Suprapubic skin (tissue), 4 donors: ENCODE data around the gene DAB1. TPM values are rescaled to one million over a fixed set of nuclear protein-coding genes. Genes with fewer than 3 reads are reported as not detected.

Experiments used
- DNase-seq, 2 donors: peaks; one replicate each; pipeline ENCODE4 v3.0.0-alpha.2; 2019; ENCODE audit warnings: low spot score in 2 of 2
- H3K27ac ChIP-seq: fragments of 200-600 bp; sonication (generic); one replicate; pipeline ENCODE4 v1.5.1; 2019
- H3K27me3 ChIP-seq: fragments of 200-600 bp; sonication (generic); one replicate; pipeline ENCODE4 v1.5.1; 2019
- H3K36me3 ChIP-seq: fragments of 200-600 bp; sonication (generic); one replicate; pipeline ENCODE4 v1.5.1; 2019
- H3K4me1 ChIP-seq: fragments of 200-600 bp; sonication (generic); one replicate; pipeline ENCODE4 v1.5.1; 2019
- H3K4me3 ChIP-seq: fragments of 200-600 bp; sonication (generic); one replicate; pipeline ENCODE4 v1.5.1; 2019; ENCODE audit warnings: mild to moderate bottlenecking
- H3K9me3 ChIP-seq: fragments of 200-600 bp; sonication (generic); one replicate; pipeline ENCODE4 v1.5.1; 2019
- EP300 ChIP-seq: sonication (generic); formaldehyde crosslinking; IDR thresholded peaks from one replicate; pipeline ENCODE4 v1.6.1; 2017; ENCODE audit warnings: antibody characterized with exemption
- POLR2A ChIP-seq, 2 donors: fragments of 450-650 bp; IDR thresholded peaks; one replicate each; pipeline ENCODE4 v1.6.1; 2017; ENCODE audit warnings: antibody characterized with exemption in 2 of 2, mild to moderate bottlenecking in 2 of 2, moderate library complexity in 2 of 2
- POLR2AphosphoS5 ChIP-seq, 3 donors: sonication (generic); formaldehyde crosslinking; IDR thresholded peaks; one replicate each; pipeline ENCODE4 v1.6.1; 2017; ENCODE audit warnings: antibody characterized with exemption in 3 of 3
- WGBS: methylation state at CpG from one replicate; pipeline ENCODE4 v1.1.5; 2018; 5-methylcytosine and 5-hydroxymethylcytosine counted together
- total RNA-seq, 4 donors: library from RNA; depleted of rRNA; stranded (reverse); fragments of >200 nt; gene quantifications; one replicate each; pipeline ENCODE4 v1.1.0, GENCODE V29; 2016
- TF ChIP-seq, protein P1 (sequence below), 2 donors: fragments of 200-600 bp in 1 of 2; fragments of 450-650 bp in 1 of 2; sonication (generic) in 1 of 2; IDR thresholded peaks; one replicate each; pipeline ENCODE4 v1.5.1; 2016 to 2019; ENCODE audit warnings: antibody characterized with exemption in 2 of 2, mild to moderate bottlenecking in 1 of 2, moderate library complexity in 1 of 2

The DAB1 gene
- total RNA-seq, 4 donors from 2014 or later = 0.17 to 1.0 (median 0.30) TPM

DNA sequence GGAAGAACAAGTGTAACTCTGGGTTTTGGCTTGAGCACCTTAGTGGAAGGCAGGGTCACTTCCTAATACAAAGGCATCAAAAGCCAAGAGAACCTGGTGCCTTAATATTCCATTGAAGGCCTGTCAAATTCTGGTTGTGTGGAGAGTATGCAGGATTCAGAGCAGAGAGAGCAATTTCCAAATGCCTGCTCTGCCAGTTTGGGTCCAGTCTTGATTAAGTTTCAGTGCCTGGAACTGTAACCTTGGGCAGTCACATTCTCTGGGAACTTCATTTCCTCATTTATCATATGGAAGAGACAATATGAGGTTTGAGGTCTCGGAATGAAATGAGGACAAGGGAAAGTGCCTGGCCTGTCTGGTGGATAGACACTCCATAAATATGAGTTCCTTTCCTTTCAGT is 260.1 kb downstream of the DAB1 start:
- Histone ChIP-seq H3K27me3 (no peaks in the 10 kb centered on the region), H3K27ac (no peak overlapping the region), H3K4me3 (no peak overlapping the region), H3K9me3 (no peaks in the 10 kb centered on the region), H3K36me3 (no peaks in the 10 kb centered on the region), H3K4me1 (no peaks in the 10 kb centered on the region)
- 88% methylated on average over 1 of the region's 1 CpG for WGBS
- no peak for DNase-seq
- no peak for TF ChIP-seq POLR2A (IDR thresholded peaks at IDR 0.05)
- TF ChIP-seq, protein P1, sequence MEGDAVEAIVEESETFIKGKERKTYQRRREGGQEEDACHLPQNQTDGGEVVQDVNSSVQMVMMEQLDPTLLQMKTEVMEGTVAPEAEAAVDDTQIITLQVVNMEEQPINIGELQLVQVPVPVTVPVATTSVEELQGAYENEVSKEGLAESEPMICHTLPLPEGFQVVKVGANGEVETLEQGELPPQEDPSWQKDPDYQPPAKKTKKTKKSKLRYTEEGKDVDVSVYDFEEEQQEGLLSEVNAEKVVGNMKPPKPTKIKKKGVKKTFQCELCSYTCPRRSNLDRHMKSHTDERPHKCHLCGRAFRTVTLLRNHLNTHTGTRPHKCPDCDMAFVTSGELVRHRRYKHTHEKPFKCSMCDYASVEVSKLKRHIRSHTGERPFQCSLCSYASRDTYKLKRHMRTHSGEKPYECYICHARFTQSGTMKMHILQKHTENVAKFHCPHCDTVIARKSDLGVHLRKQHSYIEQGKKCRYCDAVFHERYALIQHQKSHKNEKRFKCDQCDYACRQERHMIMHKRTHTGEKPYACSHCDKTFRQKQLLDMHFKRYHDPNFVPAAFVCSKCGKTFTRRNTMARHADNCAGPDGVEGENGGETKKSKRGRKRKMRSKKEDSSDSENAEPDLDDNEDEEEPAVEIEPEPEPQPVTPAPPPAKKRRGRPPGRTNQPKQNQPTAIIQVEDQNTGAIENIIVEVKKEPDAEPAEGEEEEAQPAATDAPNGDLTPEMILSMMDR (IDR thresholded peaks at IDR 0.05) = no peak
- no peak for TF ChIP-seq EP300
- TF ChIP-seq POLR2AphosphoS5 (IDR thresholded peaks at IDR 0.05) = no peak

DNA sequence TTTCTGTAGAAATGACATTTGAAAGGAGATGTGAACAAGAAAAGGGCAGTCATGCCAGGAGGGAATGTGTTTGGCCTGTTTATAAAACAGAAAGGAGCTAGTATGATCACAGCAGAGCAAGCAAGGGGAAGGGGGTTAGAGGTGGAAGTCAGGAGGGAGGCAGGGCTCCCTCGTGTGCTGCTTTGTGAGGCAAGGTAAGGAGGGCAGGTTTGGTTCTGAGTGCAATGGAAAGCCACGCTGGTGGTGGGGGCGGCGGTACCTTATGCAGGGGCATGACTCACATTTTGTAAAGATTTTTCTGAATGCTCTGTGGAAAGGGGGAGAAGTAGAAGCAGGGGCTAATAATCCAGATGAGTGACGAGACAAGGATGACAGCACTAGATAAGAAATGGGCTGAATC is 260.5 kb downstream of the DAB1 start:
- no peaks in the 10 kb centered on the region for H3K27me3 ChIP-seq
- H3K4me1 ChIP-seq = no peaks in the 10 kb centered on the region
- no peaks in the 10 kb centered on the region for H3K36me3 ChIP-seq
- 83% methylated on average over 5 of the region's 5 CpGs for WGBS
- DNase-seq = no peak
- H3K4me3 ChIP-seq = no peak overlapping the region
- TF ChIP-seq POLR2A (IDR thresholded peaks at IDR 0.05) (no peak), EP300 (no peak), POLR2AphosphoS5 (IDR thresholded peaks at IDR 0.05) (no peak)
- TF ChIP-seq, protein P1 (IDR thresholded peaks at IDR 0.05) = no peak
- no peaks in the 10 kb centered on the region for H3K9me3 ChIP-seq
- H3K27ac ChIP-seq = no peak overlapping the region

DNA sequence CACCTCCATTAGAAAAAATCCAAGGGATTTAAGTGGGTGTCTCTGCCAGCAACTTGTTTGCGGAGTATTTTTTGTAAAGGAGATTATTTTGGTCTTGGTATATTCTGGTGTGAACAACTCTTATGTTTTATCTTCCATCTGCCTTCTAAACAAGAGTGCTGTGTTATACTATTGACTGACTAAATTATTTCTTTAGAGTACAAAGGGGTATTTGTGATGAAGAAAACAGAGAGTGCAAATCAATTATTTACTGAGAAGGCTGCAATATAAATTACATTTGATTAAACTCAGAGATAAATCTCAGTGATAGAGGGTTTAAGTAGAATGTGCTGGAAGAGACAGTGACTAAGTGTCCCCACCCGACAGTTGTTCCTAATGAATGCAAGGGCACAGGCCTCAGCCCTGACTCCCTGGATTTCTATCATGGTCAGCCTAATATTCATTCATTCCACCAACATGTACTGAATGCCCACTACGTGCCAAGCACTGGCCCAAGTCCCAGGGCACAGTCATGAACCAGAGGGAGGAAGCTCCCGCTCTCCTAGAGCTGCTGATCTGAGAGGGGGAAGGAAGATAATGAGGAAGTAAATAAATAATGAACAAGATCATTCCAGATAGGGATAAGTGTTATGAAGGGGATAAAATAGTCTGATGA is 261.1 kb downstream of the DAB1 start:
- Histone ChIP-seq H3K36me3 (no peaks in the 10 kb centered on the region), H3K27me3 (no peaks in the 10 kb centered on the region), H3K27ac (no peak overlapping the region), H3K9me3 (no peaks in the 10 kb centered on the region), H3K4me1 (no peaks in the 10 kb centered on the region), H3K4me3 (no peak overlapping the region)
- TF ChIP-seq, protein P1 (IDR thresholded peaks at IDR 0.05) = no peak
- TF ChIP-seq EP300 = no peak
- TF ChIP-seq POLR2A (IDR thresholded peaks at IDR 0.05) = no peak
- TF ChIP-seq POLR2AphosphoS5 (IDR thresholded peaks at IDR 0.05) = no peak
- no peak for DNase-seq
- 83% methylated on average over 4 of the region's 4 CpGs for WGBS

DNA sequence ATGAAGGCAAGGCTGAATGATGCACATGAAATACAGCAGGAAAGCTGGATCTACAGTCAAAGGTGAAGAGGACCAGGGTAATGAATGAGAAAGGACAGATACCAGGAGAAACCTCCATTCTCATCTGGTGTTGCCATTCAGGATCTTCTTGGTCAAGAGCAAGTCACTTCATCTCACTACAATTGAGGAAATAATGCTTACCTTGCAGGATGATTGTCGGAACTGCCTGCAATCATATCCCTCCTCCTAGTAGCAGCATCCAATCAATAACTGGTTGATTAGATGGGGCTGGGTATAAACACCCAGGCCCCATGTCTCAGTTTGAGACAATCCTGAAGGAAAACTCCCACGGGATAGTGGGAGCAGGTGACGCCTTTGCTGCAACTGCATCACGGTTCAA is 263.3 kb downstream of the DAB1 start:
- no peak for DNase-seq
- WGBS = 78% methylated on average over 4 of the region's 4 CpGs
- H3K4me3 ChIP-seq = no peak overlapping the region

DNA sequence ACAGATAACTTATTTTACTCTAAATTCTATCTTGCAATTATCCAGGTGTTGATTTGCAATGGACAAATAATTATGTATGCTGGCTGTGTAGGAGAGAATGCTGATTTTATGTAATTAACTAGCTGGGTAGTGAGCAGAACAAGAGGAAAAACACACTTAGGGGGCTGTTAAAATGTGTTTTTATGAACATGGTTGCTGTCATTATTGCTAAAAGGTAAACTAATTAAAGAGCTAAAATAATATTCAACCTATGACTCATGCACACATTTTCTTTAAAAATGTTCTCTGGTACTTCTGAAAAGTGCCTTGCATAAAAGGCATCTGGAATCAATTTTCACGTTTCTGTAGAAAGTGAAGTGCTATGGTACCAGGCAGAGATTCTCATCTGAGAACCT is 265.3 kb downstream of the DAB1 start:
- WGBS = 33% methylated on average over 1 of the region's 1 CpG

More for the DNA sequence above, 263.3 kb downstream of the DAB1 start:
- no peaks in the 10 kb centered on the region for H3K4me1 ChIP-seq
- TF ChIP-seq, protein P1 (IDR thresholded peaks at IDR 0.05) = no peak
- no peak for TF ChIP-seq EP300
- no peak for TF ChIP-seq POLR2AphosphoS5 (IDR thresholded peaks at IDR 0.05)
- no peak for TF ChIP-seq POLR2A (IDR thresholded peaks at IDR 0.05)
- H3K27me3 ChIP-seq = peaks cover 3% of the 10 kb centered on the region
- no peak overlapping the region for H3K27ac ChIP-seq
- H3K9me3 ChIP-seq = no peaks in the 10 kb centered on the region
- H3K36me3 ChIP-seq = no peaks in the 10 kb centered on the region

More for the DNA sequence above, 265.3 kb downstream of the DAB1 start:
- Histone ChIP-seq H3K27me3 (peaks cover 3% of the 10 kb centered on the region), H3K4me3 (no peak overlapping the region), H3K9me3 (no peaks in the 10 kb centered on the region), H3K27ac (no peak overlapping the region), H3K4me1 (no peaks in the 10 kb centered on the region), H3K36me3 (no peaks in the 10 kb centered on the region)
- TF ChIP-seq, protein P1 (IDR thresholded peaks at IDR 0.05) = no peak
- TF ChIP-seq EP300 (no peak), POLR2AphosphoS5 (IDR thresholded peaks at IDR 0.05) (no peak), POLR2A (IDR thresholded peaks at IDR 0.05) (no peak)
- no peak for DNase-seq
